HCT116 (cell line): ENCODE measurements around the gene C3orf22. TPM values are rescaled to one million over a fixed set of nuclear protein-coding genes. Genes with fewer than 3 reads are reported as not detected.

Experiments used
- ATAC-seq: fragments of 200-7000 bp; cut with Tn5 transposase; 2 replicates; pipeline ENCODE4 v1.9.1; 2020; ENCODE audit warnings: mild to moderate bottlenecking, moderate library complexity
- Bru-seq: library from RNA; stranded (reverse); fragments of 400-500 nt; gene quantifications from one replicate; lab custom pipeline; 2021; lab: Mats Ljungman, UMichigan
- BruChase-seq, 2 experiments: library from RNA; stranded (reverse); fragments of 400-500 nt; gene quantifications; one replicate each; lab custom pipeline; 2021; lab: Mats Ljungman, UMichigan
- BruUV-seq: library from RNA; stranded (reverse); fragments of 400-500 nt; replicated peaks from 2 replicates; lab custom pipeline; 2021; lab: Mats Ljungman, UMichigan
- CTCF ChIA-PET: fragments of 300-600 bp; sonication (Branson Sonifier 250); formaldehyde crosslinking; loops from one replicate; lab custom pipeline; 2021; ENCODE audit warnings: antibody characterized with exemption; lab: Charles Lee
- POLR2A ChIA-PET: fragments of 300-600, 350-600 bp; sonication (Branson Sonifier 250); formaldehyde crosslinking; loops from one replicate; lab custom pipeline; 2021; ENCODE audit warnings: antibody characterized with exemption; lab: Charles Lee
- RAD21 ChIA-PET, 2 experiments: fragments of 300-600 bp; sonication (Branson Sonifier 250); formaldehyde crosslinking; loops; one replicate each; lab custom pipeline; 2023; ENCODE audit warnings: low total read pairs in 2 of 2; ENCODE audit not compliant: uncharacterized antibody in 2 of 2, unreplicated experiment in 2 of 2, low non-redundant PET in 1 of 2; lab: Charles Lee
- DNase-seq: peaks from one replicate; pipeline ENCODE4 v3.0.0-alpha.2; 2010; ENCODE audit warnings: low read depth, low spot score
- H2AFZ ChIP-seq: fragments of 200-600 bp; shearing (Covaris generic), sonication (generic); 2 replicates; pipeline ENCODE4 v1.6.1; 2017; ENCODE audit warnings: low read depth, mixed run types, mixed read lengths, antibody characterized with exemption, low read length; ENCODE audit not compliant: poor library complexity, severe bottlenecking
- H3K27ac ChIP-seq: 2 replicates; pipeline ENCODE4 v1.5.1; 2012; ENCODE audit warnings: low read depth, low read length
- H3K27me3 ChIP-seq: fragments of 200-600 bp; sonication (generic); 2 replicates; pipeline ENCODE4 v1.6.1; 2016; ENCODE audit warnings: mixed run types, low read length, mixed read lengths; ENCODE audit not compliant: insufficient read depth
- H3K36me3 ChIP-seq, 2 experiments: fragments of 200-500 bp in 1 of 2; fragments of 200-600 bp in 1 of 2; sonication (Bioruptor generic) in 1 of 2; sonication (generic) in 1 of 2; 2 replicates each; pipeline versions ENCODE4 v1.5.1 to v1.6.1; 2014 to 2016; ENCODE audit warnings: low read length in 2 of 2, inconsistent platforms in 1 of 2, mixed read lengths in 1 of 2, mixed run types in 1 of 2; ENCODE audit not compliant: insufficient read depth in 2 of 2, control insufficient read depth in 1 of 2
- H3K4me1 ChIP-seq, 2 experiments: fragments of 200-600 bp in 1 of 2; sonication (generic) in 1 of 2; 2 replicates each; pipeline versions ENCODE4 v1.5.1 to v1.6.1; 2012 to 2017; ENCODE audit warnings: low read length in 2 of 2, inconsistent platforms in 1 of 2, mild to moderate bottlenecking in 1 of 2, mixed read lengths in 1 of 2, mixed run types in 1 of 2, moderate library complexity in 1 of 2; ENCODE audit not compliant: insufficient read depth in 2 of 2, control insufficient read depth in 1 of 2
- H3K4me2 ChIP-seq: fragments of 200-600 bp; sonication (generic); 2 replicates; pipeline ENCODE4 v1.6.1; 2017; ENCODE audit warnings: mixed run types, low read length, mixed read lengths
- H3K4me3 ChIP-seq, 2 experiments: fragments of 200-600 bp in 1 of 2; sonication (generic) in 1 of 2; replicated peaks in 1 of 2; 2 replicates each; pipeline ENCODE4 v1.5.1; 2011 to 2016; ENCODE audit warnings: low read length in 2 of 2, control low read depth in 1 of 2, low read depth in 1 of 2, mild to moderate bottlenecking in 1 of 2, mixed read lengths in 1 of 2, mixed run types in 1 of 2
- H3K79me2 ChIP-seq: fragments of 200-600 bp; sonication (generic); 2 replicates; pipeline ENCODE4 v1.6.1; 2017; ENCODE audit warnings: mild to moderate bottlenecking, mixed run types, low read length, moderate library complexity, mixed read lengths; ENCODE audit not compliant: insufficient read depth
- H3K9ac ChIP-seq: fragments of 200-600 bp; sonication (generic); 2 replicates; pipeline ENCODE4 v1.6.1; 2016; ENCODE audit warnings: low read length, mixed read lengths
- H3K9me2 ChIP-seq: fragments of 200-600 bp; sonication (generic), shearing (Covaris generic); 2 replicates; pipeline ENCODE4 v1.6.1; 2017; ENCODE audit warnings: mixed run types, mild to moderate bottlenecking, moderate library complexity; ENCODE audit not compliant: insufficient read depth
- H3K9me3 ChIP-seq, 2 experiments: fragments of 200-500 bp in 1 of 2; fragments of 200-600 bp in 1 of 2; sonication (Bioruptor generic) in 1 of 2; sonication (generic) in 1 of 2; 2 replicates each; pipeline ENCODE4 v1.6.1; 2014 to 2017; ENCODE audit warnings: low read length in 2 of 2, mixed read lengths in 2 of 2, inconsistent platforms in 1 of 2, low read depth in 1 of 2, mild to moderate bottlenecking in 1 of 2, mixed run types in 1 of 2, moderate library complexity in 1 of 2; ENCODE audit not compliant: control insufficient read depth in 1 of 2, insufficient read depth in 1 of 2
- H4K20me1 ChIP-seq: fragments of 200-600 bp; sonication (generic), shearing (Covaris generic); 2 replicates; pipeline ENCODE4 v1.6.1; 2017; ENCODE audit warnings: mixed run types, mild to moderate bottlenecking, moderate library complexity; ENCODE audit not compliant: insufficient read depth
- ATF3 ChIP-seq: IDR thresholded peaks from 2 replicates; pipeline ENCODE4 v1.6.1; 2012
- CBX3 ChIP-seq: IDR thresholded peaks from 2 replicates; pipeline ENCODE4 v1.6.1; 2012; ENCODE audit warnings: low read depth
- CTCF ChIP-seq, 3 experiments: fragments of 200-600 bp in 1 of 3; sonication (generic) in 1 of 3; IDR thresholded peaks in 2 of 3; conservative IDR thresholded peaks in 1 of 3; 2 replicates each; pipeline ENCODE4 v1.5.1; 2012 to 2017; ENCODE audit warnings: low read depth in 2 of 3, low read length in 2 of 3, antibody characterized with exemption in 1 of 3, borderline replicate concordance in 1 of 3, control low read depth in 1 of 3, mild to moderate bottlenecking in 1 of 3, mixed read lengths in 1 of 3, mixed run types in 1 of 3, moderate library complexity in 1 of 3; ENCODE audit not compliant: insufficient read depth in 1 of 3
- JUND ChIP-seq: IDR thresholded peaks from 2 replicates; pipeline ENCODE4 v1.6.1; 2012
- REST ChIP-seq: IDR thresholded peaks from 2 replicates; pipeline ENCODE4 v1.6.1; 2012; ENCODE audit warnings: low read depth
- SP1 ChIP-seq: IDR thresholded peaks from 2 replicates; pipeline ENCODE4 v1.6.1; 2012; ENCODE audit warnings: low read depth
- TCF7L2 ChIP-seq: IDR thresholded peaks from 2 replicates; pipeline ENCODE4 v1.7.0; 2011; ENCODE audit warnings: borderline replicate concordance, inconsistent platforms; ENCODE audit not compliant: insufficient read depth, insufficient read length; ENCODE audit errors: extremely low read depth
- YY1 ChIP-seq: IDR thresholded peaks from 2 replicates; pipeline ENCODE4 v1.6.1; 2011; ENCODE audit warnings: low read length, low read depth, moderate library complexity, mild to moderate bottlenecking; ENCODE audit not compliant: insufficient replicate concordance; ENCODE audit errors: extremely low read depth
- ZNF274 ChIP-seq: fragments of 200-500 bp; sonication (Bioruptor generic); IDR thresholded peaks from 2 replicates; pipeline ENCODE4 v1.6.1; 2014; ENCODE audit warnings: mild to moderate bottlenecking, low read depth, low read length, inconsistent platforms
- intact Hi-C: fragments of 100-400 bp; cut with micrococcal nuclease; formaldehyde crosslinking; loops from 2 replicates; pipeline ENCODE4 v1.10.0; 2022
- long read RNA-seq: library from polyadenylated mRNA; unstranded; transcript quantifications from one replicate; pipeline ENCODE4 v2.0.0, GENCODE V29; 2021; ENCODE audit not compliant: unreplicated experiment
- polyA plus RNA-seq: library from polyadenylated mRNA; unstranded; fragments of >200 nt; gene quantifications from 2 replicates; pipeline ENCODE4 v1.2.1, GENCODE V29; 2012; ENCODE audit warnings: missing spikeins
- total RNA-seq: library from RNA; stranded (reverse); gene quantifications from one replicate; pipeline ENCODE4 v1.2.1, GENCODE V29; 2021; ENCODE audit not compliant: unreplicated experiment

The C3orf22 gene
- total RNA-seq (not detected), Bru-seq, nascent RNA (percentile 15 among the genes with signal in this experiment), BruChase-seq, experiment 1, labeled RNA remaining after a 6-hour chase (percentile 27 among the genes with signal in this experiment), BruChase-seq, experiment 2, labeled RNA remaining after a 2-hour chase (percentile 27 among the genes with signal in this experiment)
- polyA plus RNA-seq, result 0.05 TPM in 1 of 2 replicates, not detected in the other
- long read RNA-seq, result 0 reads

GRCh38 chr3:126558336-126559071, at the start of gene C3orf22:
Gene C3orf22 (minus strand): TSS chr3:126558932. CDS start chr3:126553390, 5,542 bp downstream.
- Histone ChIP-seq H3K27ac (no peak within 1 kb of the TSS), H2AFZ (no peak within 1 kb of the TSS), H3K36me3 (no peaks in the 10 kb centered on the region), H3K9me2 (no peaks in the 10 kb centered on the region), H3K27me3 (0 out of 2 replicates have a peak, but pooled peaks cover 6% of the 10 kb centered on the region), H3K4me2 (no peak within 1 kb of the TSS), H3K9me3 (no peaks in the 10 kb centered on the region), H3K79me2 (no peaks in the 10 kb centered on the region), H4K20me1 (no peaks in the 10 kb centered on the region), H3K4me1 (no peaks in the 10 kb centered on the region), H3K4me3 (no peak within 1 kb of the TSS), H3K9ac (no peak within 1 kb of the TSS)
- BruUV-seq, result no TSS peak
- RAD21 ChIA-PET, result no interaction called here
- TF ChIP-seq TCF7L2, result no peak
- no peak for TF ChIP-seq YY1
- TF ChIP-seq ATF3, result no peak
- CTCF ChIA-PET, result no interaction called here
- POLR2A ChIA-PET, result no interaction called here
- DNase-seq, result no peak
- intact Hi-C loops, result no loop called here
- no peak for ATAC-seq

GRCh38 chr3:126607214-126607908, 48.6 kb upstream of the C3orf22 start:
- Histone ChIP-seq H3K4me2 (no peak overlapping the region), H2AFZ (no peak overlapping the region), H3K9me3 (no peaks in the 10 kb centered on the region), H3K27ac (no peak overlapping the region), H3K9ac (no peak overlapping the region), H3K79me2 (no peaks in the 10 kb centered on the region), H3K27me3 (no peaks in the 10 kb centered on the region), H3K36me3 (0 out of 4 replicates have a peak, but pooled peaks cover 2 to 5% of the 10 kb centered on the region in 2 experiments), H3K4me3 (no peak overlapping the region), H3K4me1 (peaks cover 0 to 8% of the 10 kb centered on the region in 2 experiments; a peak in 1 of 4 replicates), H3K9me2 (no peaks in the 10 kb centered on the region), H4K20me1 (no peaks in the 10 kb centered on the region)
- DNase-seq (no peak), ATAC-seq (peak; percentile 46; the same call in 1 of the 2 replicates)
- ChIA-PET POLR2A (no interaction called here), CTCF (no interaction called here), RAD21 (no interaction called here)
- intact Hi-C loops, result no loop called here
- BruUV-seq, result no TSS peak
- TF ChIP-seq CTCF (IDR thresholded peaks at IDR 0.05 in 2 of 3, conservative IDR thresholded peaks at IDR 0.05 in 1 of 3; ENCODE audit: borderline replicate concordance in 1 of 3, insufficient read depth in 1 of 3, low read depth in 2 of 3, low read length in 2 of 3) (no peak), REST (no peak), CBX3 (no peak), ZNF274 (no peak), JUND (no peak), SP1 (no peak), YY1 (no peak), ATF3 (no peak)
